HepG2 (cell line): ENCODE measurements around the gene GTF2I. TPM values are rescaled to one million over a fixed set of nuclear protein-coding genes. Genes with fewer than 3 reads are reported as not detected.

Experiments used
- DZIP1 ChIP-seq: sonication (generic); formaldehyde crosslinking; IDR thresholded peaks from 2 replicates; pipeline ENCODE4 v1.5.0; 2020; ENCODE audit warnings: mild to moderate bottlenecking, missing genetic modification reagents
- FOXC1 ChIP-seq: sonication (generic); formaldehyde crosslinking; IDR thresholded peaks from 2 replicates; pipeline ENCODE4 v1.8.0; 2022; ENCODE audit warnings: mild to moderate bottlenecking, missing genetic modification reagents, borderline replicate concordance
- HNRNPK ChIP-seq: fragments of 200-400 bp; formaldehyde crosslinking; IDR thresholded peaks from 2 replicates; pipeline ENCODE4 v1.6.1; 2018; ENCODE audit warnings: low read length, low read depth, moderate library complexity, mild to moderate bottlenecking; ENCODE audit not compliant: poor library complexity, severe bottlenecking
- NFE2L1 ChIP-seq: sonication (generic); formaldehyde crosslinking; IDR thresholded peaks from 2 replicates; pipeline ENCODE4 v1.4.0; 2020; ENCODE audit warnings: missing genetic modification reagents, mild to moderate bottlenecking, borderline replicate concordance
- SKI ChIP-seq: fragments of 450-650 bp; IDR thresholded peaks from one replicate; pipeline ENCODE4 v1.6.1; 2018; ENCODE audit warnings: mild to moderate bottlenecking; ENCODE audit not compliant: partially characterized antibody
- SRSF9 ChIP-seq: fragments of 200-400 bp; formaldehyde crosslinking; IDR thresholded peaks from 2 replicates; pipeline ENCODE4 v1.6.1; 2018; ENCODE audit warnings: borderline replicate concordance, mild to moderate bottlenecking, low read depth, low read length; ENCODE audit not compliant: insufficient read depth, poor library complexity, severe bottlenecking
- ZBTB21 ChIP-seq: sonication (generic); formaldehyde crosslinking; IDR thresholded peaks from 2 replicates; pipeline ENCODE4 v1.4.0; 2020; ENCODE audit warnings: missing genetic modification reagents
- ZFAT ChIP-seq: sonication (generic); formaldehyde crosslinking; conservative IDR thresholded peaks from 2 replicates; pipeline ENCODE4 v1.8.1; 2023; ENCODE audit warnings: missing genetic modification reagents, inconsistent platforms
- ZNF18 ChIP-seq: sonication (generic); formaldehyde crosslinking; IDR thresholded peaks from 2 replicates; pipeline ENCODE4 v1.8.0; 2022; ENCODE audit warnings: mild to moderate bottlenecking, missing genetic modification reagents; ENCODE audit not compliant: insufficient replicate concordance
- ZNF225 ChIP-seq: sonication (generic); formaldehyde crosslinking; IDR thresholded peaks from 2 replicates; pipeline ENCODE4 v1.4.0; 2020; ENCODE audit warnings: mild to moderate bottlenecking, missing genetic modification reagents
- ZNF335 ChIP-seq: sonication (generic); formaldehyde crosslinking; IDR thresholded peaks from 2 replicates; pipeline ENCODE4 v1.4.0; 2020; ENCODE audit warnings: missing genetic modification reagents
- ZNF33B ChIP-seq: sonication (generic); formaldehyde crosslinking; IDR thresholded peaks from 2 replicates; pipeline ENCODE4 v1.5.1; 2020; ENCODE audit warnings: mild to moderate bottlenecking, missing genetic modification reagents
- ZNF451 ChIP-seq: sonication (generic); formaldehyde crosslinking; IDR thresholded peaks from 2 replicates; pipeline ENCODE4 v1.5.0; 2020; ENCODE audit warnings: mild to moderate bottlenecking, missing genetic modification reagents
- ZNF616 ChIP-seq: sonication (generic); formaldehyde crosslinking; IDR thresholded peaks from 2 replicates; pipeline ENCODE4 v1.5.0; 2020; ENCODE audit warnings: low read depth, mild to moderate bottlenecking, missing genetic modification reagents
- ZXDC ChIP-seq: sonication (generic); formaldehyde crosslinking; IDR thresholded peaks from 2 replicates; pipeline ENCODE4 v1.5.0; 2020; ENCODE audit warnings: mild to moderate bottlenecking, missing genetic modification reagents
- polyA plus RNA-seq, 8 experiments: library from polyadenylated mRNA; depleted of rRNA in 3 of 8; stranded (reverse) in 7 of 8; unstranded in 1 of 8; fragments of >200 nt; fragmentation: Illumina TruSeq in 4 of 8; extraction: Trizol in 4 of 8; gene quantifications; 2 replicates each; pipeline versions ENCODE4 v1.2.1 to v1.2.3, GENCODE V29; 2011 to 2016; ENCODE audit warnings: low read depth in 4 of 8, missing spikeins in 1 of 8, mixed read lengths in 1 of 8; ENCODE audit not compliant: insufficient read depth in 1 of 8
- total RNA-seq, 5 experiments: library from RNA; depleted of rRNA; stranded (reverse); fragments of >200 nt; fragmentation: Illumina TruSeq; extraction: Trizol; gene quantifications; 2 replicates each; pipeline ENCODE4 v1.2.3, GENCODE V29; 2016; ENCODE audit warnings: low read depth in 1 of 5

The GTF2I gene
- total and polyA plus RNA-seq, 2 of the 13 experiments (the other 11 are each of a cell fraction or from before 2014, with no cell fraction given), result 74.6 to 125 TPM

GRCh38 chr7:74656837-74657691 lies 454 bp upstream of the GTF2I start (continued):
- TF ChIP-seq ZXDC (CRISPR knock-in tag) (no peak; the same call in 1 of the 2 replicates), SKI (peak; percentile 14), ZBTB21 (CRISPR knock-in tag) (peak; percentile 23; the same call in 1 of the 2 replicates), ZNF616 (CRISPR knock-in tag) (0 out of 2 replicates have a peak, but pooled peaks have one; percentile 70), ZNF18 (CRISPR knock-in tag) (no peak), ZFAT (CRISPR knock-in tag) (no peak), SRSF9 (no peak), FOXC1 (CRISPR knock-in tag) (0 out of 2 replicates have a peak, but pooled peaks have one; percentile 6), ZNF33B (CRISPR knock-in tag) (no peak), ZNF335 (CRISPR knock-in tag) (0 out of 2 replicates have a peak, but pooled peaks have one; percentile 65), ZNF451 (CRISPR knock-in tag) (no peak; the same call in 1 of the 2 replicates), ZNF225 (CRISPR knock-in tag) (no peak), HNRNPK (no peak), DZIP1 (no peak; the same call in 1 of the 2 replicates), NFE2L1 (CRISPR knock-in tag) (no peak)
